ENCODE data around the gene PM20D1.

- no peak for TF ChIP-seq CTCF (conservative IDR thresholded peaks at IDR 0.05)
- no peak for TF ChIP-seq EZH2 (IDR thresholded peaks at IDR 0.05; ENCODE audit: low read depth)
These were observed 69.6 kb downstream of the PM20D1 start for GRCh38 chr1:205780335-205780734.
